ENCODE measurements around the gene CBLB. TPM values are rescaled to one million over a fixed set of nuclear protein-coding genes. Genes with fewer than 3 reads are reported as not detected.
A peak's percentile ranks its signal among the peaks of the same experiment; 100 is the strongest.

CBLB gene
- total RNA-seq, 4 donors from 2014 or later, result 14.8 to 46.4 (median 21.6) TPM

DNA sequence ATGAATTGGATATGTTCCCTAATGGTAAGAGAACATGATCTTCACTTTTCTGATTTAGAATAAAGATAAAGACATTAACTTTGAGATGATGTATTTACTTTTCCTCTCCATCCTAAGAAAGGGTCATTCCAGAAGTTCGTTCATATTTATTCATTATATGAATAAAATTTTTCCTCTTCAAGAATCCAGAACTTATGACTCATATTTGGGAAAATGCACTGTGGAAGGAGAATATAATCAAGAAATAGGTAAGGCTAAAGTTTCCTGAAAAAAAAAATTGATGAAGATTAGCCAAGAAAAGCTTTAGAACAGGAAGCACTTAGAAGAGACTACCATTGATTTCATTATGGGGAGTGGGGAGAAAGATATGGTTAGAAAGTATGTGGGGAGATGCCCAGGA is 36.5 kb upstream of the CBLB start:
- no peaks in the 10 kb centered on the region for H3K27me3 ChIP-seq
- DNase-seq (no peak), ATAC-seq (no peak)
- intact Hi-C loops (cut with DNase I; ENCODE audit: low total_unique reads), result no loop called here
- peak overlapping the region in 1 of 4 donors; percentile 54 for H3K27ac ChIP-seq
- H3K9me3 ChIP-seq, result no peaks in the 10 kb centered on the region
- H3K36me3 ChIP-seq, result no peaks in the 10 kb centered on the region
- peaks cover 24 to 29% of the 10 kb centered on the region in 2 donors for H3K4me1 ChIP-seq
- in situ Hi-C loops (cut with MboI; ENCODE audit: low sequenced_read_pairs in 4 of 4), result loop anchor here in 1 of 4 donors (25.0 kb wide), 1 partner anchor 707 kb away; no protein-coding TSS in a partner anchor
- no peak for TF ChIP-seq POLR2A (IDR thresholded peaks at IDR 0.05)
- TF ChIP-seq, protein P1, sequence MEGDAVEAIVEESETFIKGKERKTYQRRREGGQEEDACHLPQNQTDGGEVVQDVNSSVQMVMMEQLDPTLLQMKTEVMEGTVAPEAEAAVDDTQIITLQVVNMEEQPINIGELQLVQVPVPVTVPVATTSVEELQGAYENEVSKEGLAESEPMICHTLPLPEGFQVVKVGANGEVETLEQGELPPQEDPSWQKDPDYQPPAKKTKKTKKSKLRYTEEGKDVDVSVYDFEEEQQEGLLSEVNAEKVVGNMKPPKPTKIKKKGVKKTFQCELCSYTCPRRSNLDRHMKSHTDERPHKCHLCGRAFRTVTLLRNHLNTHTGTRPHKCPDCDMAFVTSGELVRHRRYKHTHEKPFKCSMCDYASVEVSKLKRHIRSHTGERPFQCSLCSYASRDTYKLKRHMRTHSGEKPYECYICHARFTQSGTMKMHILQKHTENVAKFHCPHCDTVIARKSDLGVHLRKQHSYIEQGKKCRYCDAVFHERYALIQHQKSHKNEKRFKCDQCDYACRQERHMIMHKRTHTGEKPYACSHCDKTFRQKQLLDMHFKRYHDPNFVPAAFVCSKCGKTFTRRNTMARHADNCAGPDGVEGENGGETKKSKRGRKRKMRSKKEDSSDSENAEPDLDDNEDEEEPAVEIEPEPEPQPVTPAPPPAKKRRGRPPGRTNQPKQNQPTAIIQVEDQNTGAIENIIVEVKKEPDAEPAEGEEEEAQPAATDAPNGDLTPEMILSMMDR (IDR thresholded peaks at IDR 0.05 in 4 of 5, conservative IDR thresholded peaks at IDR 0.05 in 1 of 5), result no peak
- no peak overlapping the region for H3K4me3 ChIP-seq

DNA sequence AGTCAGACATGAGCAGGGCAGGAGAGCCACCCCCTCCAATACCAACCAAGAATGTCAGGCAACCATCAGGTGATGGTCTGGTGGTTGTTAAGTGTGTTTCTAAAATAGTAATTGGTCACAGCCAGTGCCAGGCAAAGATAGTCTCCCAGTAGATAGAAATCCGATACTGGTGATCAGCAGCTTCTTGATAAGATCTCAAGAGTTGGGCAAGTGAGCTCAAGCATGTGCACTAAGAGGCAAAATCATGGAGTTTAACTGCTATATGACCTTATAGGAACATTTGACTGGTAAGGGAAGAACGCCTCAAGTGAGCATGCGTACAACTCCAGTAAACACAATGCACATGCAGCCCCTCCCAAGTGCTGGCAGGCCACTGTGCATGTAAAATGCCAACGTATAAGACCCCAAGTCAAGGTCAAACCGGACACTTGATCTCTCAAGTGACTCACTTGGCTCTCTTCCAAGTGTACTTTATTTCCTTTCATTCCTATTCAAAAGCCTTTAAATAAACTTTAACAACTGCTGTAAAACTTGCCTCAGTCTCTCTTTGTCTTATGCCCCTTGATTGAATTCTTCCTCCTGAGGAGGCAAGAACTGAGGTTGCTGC is 36.0 kb upstream of the CBLB start:
- Histone ChIP-seq H3K36me3 (no peaks in the 10 kb centered on the region), H3K9me3 (no peaks in the 10 kb centered on the region), H3K27me3 (no peaks in the 10 kb centered on the region), H3K27ac (no peak overlapping the region), H3K4me3 (no peak overlapping the region), H3K4me1 (peaks cover 24 to 29% of the 10 kb centered on the region in 2 donors)
- in situ Hi-C loops (cut with MboI; ENCODE audit: low sequenced_read_pairs in 4 of 4), result loop anchor here in 1 of 4 donors (25.0 kb wide), 1 partner anchor 708 kb away; no protein-coding TSS in a partner anchor
- intact Hi-C loops (cut with DNase I; ENCODE audit: low total_unique reads), result no loop called here
- DNase-seq (no peak), ATAC-seq (no peak)
- TF ChIP-seq, protein P1 (IDR thresholded peaks at IDR 0.05 in 4 of 5, conservative IDR thresholded peaks at IDR 0.05 in 1 of 5), result no peak
- TF ChIP-seq POLR2A (IDR thresholded peaks at IDR 0.05), result no peak

DNA sequence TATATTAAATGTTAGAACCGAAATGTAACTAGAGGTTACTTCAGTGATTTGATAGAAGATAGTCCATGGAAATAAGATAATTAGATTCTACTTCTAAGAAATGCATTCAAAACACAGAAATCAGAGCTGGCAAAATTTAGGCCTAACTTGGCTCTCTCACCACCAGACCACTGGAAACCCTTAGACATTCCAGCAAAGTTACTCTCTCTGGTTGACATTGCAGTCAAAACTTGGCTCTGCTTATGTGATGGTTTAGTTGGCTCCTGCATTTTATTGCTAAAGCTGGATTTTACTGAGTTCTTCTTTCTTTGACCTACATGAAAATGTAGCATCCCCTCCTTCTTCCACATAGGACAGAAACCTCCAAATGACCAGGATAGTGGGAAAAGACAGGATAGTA is 35.4 kb upstream of the CBLB start:
- no peak for TF ChIP-seq POLR2A (IDR thresholded peaks at IDR 0.05)
- TF ChIP-seq, protein P1 (IDR thresholded peaks at IDR 0.05 in 4 of 5, conservative IDR thresholded peaks at IDR 0.05 in 1 of 5), result no peak
- no peaks in the 10 kb centered on the region for H3K9me3 ChIP-seq

DNA sequence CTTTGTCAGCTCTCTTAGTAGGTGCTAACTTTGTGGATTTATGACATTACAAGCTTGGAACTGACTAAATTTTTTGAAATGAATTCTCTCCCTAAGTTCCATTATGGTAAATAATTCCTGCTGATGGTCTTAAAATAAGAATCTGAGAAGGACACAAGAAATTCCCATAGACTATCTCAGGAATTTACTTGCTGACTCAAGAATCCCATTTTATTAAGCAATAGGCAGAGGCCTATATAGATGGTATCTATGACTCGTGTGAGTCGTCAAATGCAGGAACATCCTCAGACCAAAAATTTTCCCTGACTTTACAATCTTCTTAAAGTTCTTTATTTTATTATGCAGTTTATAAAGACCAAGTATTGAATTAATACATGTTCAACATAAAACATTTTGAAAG is 30.7 kb upstream of the CBLB start:
- Histone ChIP-seq H3K27ac (no peak overlapping the region), H3K9me3 (no peaks in the 10 kb centered on the region), H3K4me1 (peaks cover 0 to under 1% of the 10 kb centered on the region in 2 donors), H3K4me3 (no peak overlapping the region), H3K36me3 (no peaks in the 10 kb centered on the region), H3K27me3 (no peaks in the 10 kb centered on the region)
- TF ChIP-seq, protein P1 (IDR thresholded peaks at IDR 0.05 in 4 of 5, conservative IDR thresholded peaks at IDR 0.05 in 1 of 5), result no peak
- no peak for TF ChIP-seq POLR2A (IDR thresholded peaks at IDR 0.05)
- in situ Hi-C loops (cut with MboI; ENCODE audit: low sequenced_read_pairs in 4 of 4), result no loop called here
- ATAC-seq, result no peak
- intact Hi-C loops (cut with DNase I; ENCODE audit: low total_unique reads), result no loop called here
- DNase-seq, result no peak

More for the DNA sequence above, 35.4 kb upstream of the CBLB start:
- in situ Hi-C loops (cut with MboI; ENCODE audit: low sequenced_read_pairs in 4 of 4) (loop anchor here in 1 of 4 donors (25.0 kb wide), 1 partner anchor 708 kb away; no protein-coding TSS in a partner anchor), intact Hi-C loops (cut with DNase I; ENCODE audit: low total_unique reads) (no loop called here)
- no peak for DNase-seq
- ATAC-seq, result no peak
- Histone ChIP-seq H3K27ac (no peak overlapping the region), H3K27me3 (no peaks in the 10 kb centered on the region), H3K4me3 (no peak overlapping the region), H3K36me3 (no peaks in the 10 kb centered on the region), H3K4me1 (peaks cover 24 to 29% of the 10 kb centered on the region in 2 donors)

All from gastrocnemius medialis (tissue), 4 donors.